Panc1 (cell line): ENCODE data around the gene PLCG2. TPM values are rescaled to one million over a fixed set of nuclear protein-coding genes. Genes with fewer than 3 reads are reported as not detected.

Source experiments
- ATAC-seq: fragments of 200-7000 bp; cut with Tn5 transposase; 2 replicates; pipeline ENCODE4 v1.9.1; 2020; ENCODE audit warnings: mild to moderate bottlenecking, moderate library complexity
- BruUV-seq: library from RNA; stranded (reverse); fragments of 400-500 nt; replicated peaks from 2 replicates; lab custom pipeline; 2021; lab: Mats Ljungman, UMichigan
- CTCF ChIA-PET: fragments of 300-600 bp; sonication (Branson Sonifier 250); formaldehyde crosslinking; loops from one replicate; lab custom pipeline; 2022; ENCODE audit warnings: antibody characterized with exemption; lab: Charles Lee
- POLR2A ChIA-PET: fragments of 300-600 bp; sonication (Branson Sonifier 250); formaldehyde crosslinking; loops from one replicate; lab custom pipeline; 2022; ENCODE audit warnings: antibody characterized with exemption; lab: Charles Lee
- DNase-seq: peaks from one replicate; pipeline ENCODE4 v3.0.0-alpha.2; 2010; ENCODE audit warnings: low read depth, low spot score
- H3K27ac ChIP-seq: 2 replicates; pipeline ENCODE4 v1.5.1; 2011; ENCODE audit warnings: mild to moderate bottlenecking, low read length, inconsistent platforms
- H3K27me3 ChIP-seq: fragments of 200-500 bp; sonication (Bioruptor generic); 2 replicates; pipeline ENCODE4 v1.6.0; 2014; ENCODE audit warnings: low read length, inconsistent platforms; ENCODE audit not compliant: control insufficient read depth, insufficient read depth
- H3K36me3 ChIP-seq: fragments of 200-500 bp; sonication (Bioruptor generic); 2 replicates; pipeline ENCODE4 v1.5.1; 2014; ENCODE audit warnings: inconsistent platforms, mild to moderate bottlenecking, low read length, moderate library complexity; ENCODE audit not compliant: control insufficient read depth, insufficient read depth
- H3K4me1 ChIP-seq: 2 replicates; pipeline ENCODE4 v1.5.1; 2011; ENCODE audit warnings: inconsistent platforms, mild to moderate bottlenecking, low read length, moderate library complexity; ENCODE audit not compliant: control insufficient read depth, insufficient read depth
- H3K4me3 ChIP-seq, 2 experiments: 2 replicates each; pipeline ENCODE4 v1.5.1; 2011 to 2012; ENCODE audit warnings: low read depth in 2 of 2, low read length in 2 of 2, mild to moderate bottlenecking in 2 of 2, inconsistent platforms in 1 of 2, moderate library complexity in 1 of 2
- H3K9me3 ChIP-seq: fragments of 200-500 bp; sonication (Bioruptor generic); 2 replicates; pipeline ENCODE4 v1.5.1; 2014; ENCODE audit warnings: low read depth, mild to moderate bottlenecking, inconsistent platforms, low read length, moderate library complexity; ENCODE audit not compliant: control insufficient read depth, insufficient read depth
- POLR2AphosphoS5 ChIP-seq: IDR thresholded peaks from 2 replicates; pipeline ENCODE4 v1.6.1; 2012; ENCODE audit warnings: mild to moderate bottlenecking, low read depth, low read length, moderate library complexity
- SIN3A ChIP-seq: IDR thresholded peaks from 2 replicates; pipeline ENCODE4 v1.6.1; 2012; ENCODE audit warnings: low read depth, mild to moderate bottlenecking, low read length, moderate library complexity, borderline replicate concordance; ENCODE audit not compliant: insufficient read depth
- TCF7L2 ChIP-seq: IDR thresholded peaks from 2 replicates; pipeline ENCODE4 v1.6.1; 2011; ENCODE audit warnings: mild to moderate bottlenecking, low read depth, low read length, inconsistent platforms
- in situ Hi-C: cut with HindIII; loops from 2 replicates; pipeline ENCODE4 v1.10.0; 2016; ENCODE audit warnings: low sequenced_read_pairs, low pct_unique_long_range_greater_than_20kb
- intact Hi-C: fragments of 100-400 bp; cut with micrococcal nuclease; formaldehyde crosslinking; loops from one replicate; pipeline ENCODE4 v1.10.0; 2022; ENCODE audit not compliant: unreplicated experiment
- total RNA-seq: library from RNA; stranded (reverse); gene quantifications from one replicate; pipeline ENCODE4 v1.2.1, GENCODE V29; 2021; ENCODE audit not compliant: unreplicated experiment
- TF ChIP-seq, protein P1 (sequence below): fragments of 450-650 bp; IDR thresholded peaks from 2 replicates; pipeline ENCODE4 v1.5.1; 2017; ENCODE audit warnings: mild to moderate bottlenecking
- TF ChIP-seq, protein P2 (sequence below), 2 experiments: IDR thresholded peaks; 2 replicates each; pipeline ENCODE4 v1.6.1; 2011 to 2012; ENCODE audit warnings: low read depth in 2 of 2, control low read depth in 1 of 2, low read length in 1 of 2, mild to moderate bottlenecking in 1 of 2, moderate library complexity in 1 of 2; ENCODE audit not compliant: insufficient read depth in 1 of 2

Gene PLCG2
- total RNA-seq, 1 experiment from 2014 or later: 10.8 TPM

DNA sequence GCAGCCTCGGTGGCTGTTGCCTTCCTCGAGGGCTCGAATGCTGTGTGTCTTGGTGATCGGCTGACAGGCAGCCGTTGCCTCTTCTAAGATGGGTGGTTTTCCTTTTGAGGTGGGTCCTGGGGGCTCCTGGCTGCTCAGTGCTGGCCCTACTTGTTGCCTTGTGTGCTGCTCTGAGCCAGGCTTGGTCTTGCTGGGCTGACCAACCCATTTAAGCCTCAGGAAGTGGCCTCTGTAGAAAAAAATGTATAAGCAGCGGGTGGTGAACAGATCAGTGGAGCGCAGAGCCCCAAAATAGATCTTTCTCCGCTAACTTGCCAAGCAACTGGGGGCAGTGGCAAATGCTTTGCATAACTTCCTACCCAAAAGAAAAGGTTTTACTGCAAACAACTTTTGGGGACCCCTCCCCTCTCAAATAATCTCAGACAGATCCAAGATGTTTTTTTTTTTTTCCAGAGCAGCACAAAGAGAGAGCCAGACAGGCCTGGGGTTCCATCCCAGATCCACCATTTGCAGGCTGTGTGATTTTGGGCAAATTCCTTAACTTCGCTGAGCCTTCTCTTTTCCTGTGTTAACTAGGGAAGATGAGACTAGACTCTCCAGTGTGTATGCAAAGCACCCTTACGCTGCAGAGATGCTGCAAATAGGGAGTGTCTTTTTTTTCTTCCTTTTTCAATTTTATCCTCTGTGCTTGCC lies 42.5 kb downstream of the PLCG2 start:
- Histone ChIP-seq H3K27me3 (no peaks in the 10 kb centered on the region), H3K4me1 (no peaks in the 10 kb centered on the region), H3K27ac (no peak overlapping the region), H3K4me3 (no peak overlapping the region), H3K36me3 (no peaks in the 10 kb centered on the region), H3K9me3 (no peaks in the 10 kb centered on the region)
- POLR2A ChIA-PET: no interaction called here
- no peak for TF ChIP-seq SIN3A
- no peak for TF ChIP-seq POLR2AphosphoS5
- TF ChIP-seq TCF7L2: no peak
- TF ChIP-seq, protein P1, sequence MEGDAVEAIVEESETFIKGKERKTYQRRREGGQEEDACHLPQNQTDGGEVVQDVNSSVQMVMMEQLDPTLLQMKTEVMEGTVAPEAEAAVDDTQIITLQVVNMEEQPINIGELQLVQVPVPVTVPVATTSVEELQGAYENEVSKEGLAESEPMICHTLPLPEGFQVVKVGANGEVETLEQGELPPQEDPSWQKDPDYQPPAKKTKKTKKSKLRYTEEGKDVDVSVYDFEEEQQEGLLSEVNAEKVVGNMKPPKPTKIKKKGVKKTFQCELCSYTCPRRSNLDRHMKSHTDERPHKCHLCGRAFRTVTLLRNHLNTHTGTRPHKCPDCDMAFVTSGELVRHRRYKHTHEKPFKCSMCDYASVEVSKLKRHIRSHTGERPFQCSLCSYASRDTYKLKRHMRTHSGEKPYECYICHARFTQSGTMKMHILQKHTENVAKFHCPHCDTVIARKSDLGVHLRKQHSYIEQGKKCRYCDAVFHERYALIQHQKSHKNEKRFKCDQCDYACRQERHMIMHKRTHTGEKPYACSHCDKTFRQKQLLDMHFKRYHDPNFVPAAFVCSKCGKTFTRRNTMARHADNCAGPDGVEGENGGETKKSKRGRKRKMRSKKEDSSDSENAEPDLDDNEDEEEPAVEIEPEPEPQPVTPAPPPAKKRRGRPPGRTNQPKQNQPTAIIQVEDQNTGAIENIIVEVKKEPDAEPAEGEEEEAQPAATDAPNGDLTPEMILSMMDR: no peak
- TF ChIP-seq, protein P2, sequence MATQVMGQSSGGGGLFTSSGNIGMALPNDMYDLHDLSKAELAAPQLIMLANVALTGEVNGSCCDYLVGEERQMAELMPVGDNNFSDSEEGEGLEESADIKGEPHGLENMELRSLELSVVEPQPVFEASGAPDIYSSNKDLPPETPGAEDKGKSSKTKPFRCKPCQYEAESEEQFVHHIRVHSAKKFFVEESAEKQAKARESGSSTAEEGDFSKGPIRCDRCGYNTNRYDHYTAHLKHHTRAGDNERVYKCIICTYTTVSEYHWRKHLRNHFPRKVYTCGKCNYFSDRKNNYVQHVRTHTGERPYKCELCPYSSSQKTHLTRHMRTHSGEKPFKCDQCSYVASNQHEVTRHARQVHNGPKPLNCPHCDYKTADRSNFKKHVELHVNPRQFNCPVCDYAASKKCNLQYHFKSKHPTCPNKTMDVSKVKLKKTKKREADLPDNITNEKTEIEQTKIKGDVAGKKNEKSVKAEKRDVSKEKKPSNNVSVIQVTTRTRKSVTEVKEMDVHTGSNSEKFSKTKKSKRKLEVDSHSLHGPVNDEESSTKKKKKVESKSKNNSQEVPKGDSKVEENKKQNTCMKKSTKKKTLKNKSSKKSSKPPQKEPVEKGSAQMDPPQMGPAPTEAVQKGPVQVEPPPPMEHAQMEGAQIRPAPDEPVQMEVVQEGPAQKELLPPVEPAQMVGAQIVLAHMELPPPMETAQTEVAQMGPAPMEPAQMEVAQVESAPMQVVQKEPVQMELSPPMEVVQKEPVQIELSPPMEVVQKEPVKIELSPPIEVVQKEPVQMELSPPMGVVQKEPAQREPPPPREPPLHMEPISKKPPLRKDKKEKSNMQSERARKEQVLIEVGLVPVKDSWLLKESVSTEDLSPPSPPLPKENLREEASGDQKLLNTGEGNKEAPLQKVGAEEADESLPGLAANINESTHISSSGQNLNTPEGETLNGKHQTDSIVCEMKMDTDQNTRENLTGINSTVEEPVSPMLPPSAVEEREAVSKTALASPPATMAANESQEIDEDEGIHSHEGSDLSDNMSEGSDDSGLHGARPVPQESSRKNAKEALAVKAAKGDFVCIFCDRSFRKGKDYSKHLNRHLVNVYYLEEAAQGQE (IDR thresholded peaks at IDR 0.05; ENCODE audit: insufficient read depth in 1 of 2, low read depth in 2 of 2, low read length in 1 of 2): no peak
- in situ Hi-C loops (no loop called here), intact Hi-C loops (no loop called here)
- CTCF ChIA-PET: no interaction called here
- ATAC-seq (0 out of 2 replicates have a peak, but pooled peaks have one; percentile 30), DNase-seq (no peak)
- BruUV-seq: no TSS peak

DNA sequence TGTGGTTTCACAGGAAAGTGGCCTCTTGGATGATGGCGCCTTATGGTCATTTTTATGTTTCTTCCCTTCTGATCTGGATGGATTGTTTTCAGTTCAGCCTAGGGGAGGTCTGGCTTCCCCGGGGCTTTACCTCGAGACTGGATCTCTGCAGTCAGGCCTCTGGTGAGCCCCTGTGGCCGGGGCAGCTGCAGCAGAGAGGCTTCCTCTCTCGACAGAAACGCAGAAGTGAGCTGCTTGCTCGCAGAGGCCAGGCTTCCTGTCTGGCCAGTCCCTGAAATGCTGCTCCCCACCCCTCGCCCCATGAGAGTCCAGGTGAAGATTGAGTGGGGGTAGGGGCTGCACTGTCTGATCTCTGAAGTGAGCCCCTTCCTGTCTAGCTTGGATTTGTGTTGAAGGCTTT lies 44.0 kb downstream of the PLCG2 start:
- no peaks in the 10 kb centered on the region for H3K4me1 ChIP-seq
- no TSS peak for BruUV-seq
- no peak for DNase-seq
- no peak overlapping the region for H3K27ac ChIP-seq
- no peaks in the 10 kb centered on the region for H3K36me3 ChIP-seq
- H3K9me3 ChIP-seq: no peaks in the 10 kb centered on the region
- intact Hi-C loops: no loop called here
- no peaks in the 10 kb centered on the region for H3K27me3 ChIP-seq
- H3K4me3 ChIP-seq: no peak overlapping the region
- ChIA-PET CTCF (no interaction called here), POLR2A (no interaction called here)
- TF ChIP-seq SIN3A: no peak
- TF ChIP-seq POLR2AphosphoS5: no peak
- TF ChIP-seq, protein P2 (IDR thresholded peaks at IDR 0.05; ENCODE audit: insufficient read depth in 1 of 2, low read depth in 2 of 2, low read length in 1 of 2): no peak
- in situ Hi-C loops: no loop called here
- no peak for ATAC-seq
